ENCODE results near the gene NOP14. TPM values are rescaled to one million over a fixed set of nuclear protein-coding genes. Genes with fewer than 3 reads are reported as not detected.

The NOP14 gene
- total RNA-seq, 6 donors from 2014 or later: 17.2 to 30.4 (median 22.4) TPM

- peaks cover 24 to 65% (median 41%) of the 10 kb centered on the region in 4 donors for H3K36me3 ChIP-seq
- 36 to 58% methylated on average over 5 of the region's 5 CpGs for WGBS, 2 donors
- TF ChIP-seq EP300 (IDR thresholded peaks at IDR 0.05) (no peak), CTCF (IDR thresholded peaks at IDR 0.05) (no peak), POLR2AphosphoS5 (IDR thresholded peaks at IDR 0.05) (no peak), POLR2A (IDR thresholded peaks at IDR 0.05) (no peak)
- no peak for ATAC-seq (ENCODE audit: low FRiP score in 2 of 2)
- no peak overlapping the region for H3K4me3 ChIP-seq
- no peak for DNase-seq
- H3K9me3 ChIP-seq: no peaks in the 10 kb centered on the region
- no peaks in the 10 kb centered on the region for H3K27me3 ChIP-seq
- H3K27ac ChIP-seq: no peak overlapping the region
- peaks cover 0 to 11% (median 0%) of the 10 kb centered on the region in 4 donors for H3K4me1 ChIP-seq
Observed at GRCh38 chr4:2893772-2894171, 69.4 kb downstream of the NOP14 start.

GRCh38 chr4:2891294-2891693 lies 71.9 kb downstream of the NOP14 start:
- TF ChIP-seq CTCF (IDR thresholded peaks at IDR 0.05) (no peak), POLR2AphosphoS5 (IDR thresholded peaks at IDR 0.05) (no peak), POLR2A (IDR thresholded peaks at IDR 0.05) (no peak), EP300 (IDR thresholded peaks at IDR 0.05) (no peak)
- peak overlapping the region in 1 of 4 donors; percentile 14 for H3K27ac ChIP-seq
- H3K9me3 ChIP-seq: no peaks in the 10 kb centered on the region
- ATAC-seq (ENCODE audit: low FRiP score in 2 of 2) (no peak), DNase-seq (no peak)
- no peak overlapping the region for H3K4me3 ChIP-seq
- no peaks in the 10 kb centered on the region for H3K27me3 ChIP-seq
- peaks cover 21 to 64% (median 37%) of the 10 kb centered on the region in 4 donors for H3K36me3 ChIP-seq
- peaks cover 0 to 11% (median 0%) of the 10 kb centered on the region in 4 donors for H3K4me1 ChIP-seq
- 80 to 88% methylated on average over 5 of the region's 5 CpGs for WGBS, 2 donors

- no peak overlapping the region for H3K27ac ChIP-seq
- ATAC-seq (ENCODE audit: low FRiP score in 2 of 2): no peak
- 81 to 96% methylated on average over 3 of the region's 3 CpGs for WGBS, 2 donors
- no peak overlapping the region for H3K4me3 ChIP-seq
- H3K9me3 ChIP-seq: no peaks in the 10 kb centered on the region
- peaks cover 0 to 9% (median 0%) of the 10 kb centered on the region in 4 donors for H3K4me1 ChIP-seq
- no peaks in the 10 kb centered on the region for H3K27me3 ChIP-seq
- no peak for TF ChIP-seq EP300 (IDR thresholded peaks at IDR 0.05)
- no peak for TF ChIP-seq POLR2A (IDR thresholded peaks at IDR 0.05)
- TF ChIP-seq POLR2AphosphoS5 (IDR thresholded peaks at IDR 0.05): no peak
- peaks cover 18 to 62% (median 40%) of the 10 kb centered on the region in 4 donors for H3K36me3 ChIP-seq
- DNase-seq: no peak
Observed at GRCh38 chr4:2888886-2889285, 74.3 kb downstream of the NOP14 start.

Other genes with a start within 250 kb of the NOP14 start
- 10 to 100 TPM; 39.4 to 87.1 (median 60.1) TPM for gene TNIP2, start 207.1 kb downstream of the NOP14 start, total RNA-seq
- gene SH3BP2, start 170.3 kb downstream of the NOP14 start, total RNA-seq: 100 to 1,000 TPM in 3 of 6 donors, 10 to 100 TPM in 3; 59.1 to 358 (median 103) TPM
- gene ADD1, start 119.6 kb downstream of the NOP14 start, total RNA-seq: 100 to 1,000 TPM; 184 to 651 (median 290) TPM
- gene GRK4, start 165 bp upstream of the NOP14 start, total RNA-seq: 10 to 100 TPM in 1 of 6 donors, 1 to 10 TPM in 5; 3.3 to 10.4 (median 4.7) TPM
- not detected for gene HTT-AS, start 111.1 kb upstream of the NOP14 start, total RNA-seq
- gene HTT, start 111.3 kb upstream of the NOP14 start, total RNA-seq: 100 to 1,000 TPM in 2 of 6 donors, 10 to 100 TPM in 4; 55.4 to 170 (median 81.5) TPM

All from upper lobe of left lung (tissue), 6 donors.